ENCODE results near the gene TTLL13. TPM values are rescaled to one million over a fixed set of nuclear protein-coding genes. Genes with fewer than 3 reads are reported as not detected.

The TTLL13 gene
- total and polyA plus RNA-seq, 9 of the 15 experiments (the other 6 are each of a cell fraction or from before 2014, with no cell fraction given), result 0.05 to 0.24 (median 0.11) TPM; not detected in 1

DNA sequence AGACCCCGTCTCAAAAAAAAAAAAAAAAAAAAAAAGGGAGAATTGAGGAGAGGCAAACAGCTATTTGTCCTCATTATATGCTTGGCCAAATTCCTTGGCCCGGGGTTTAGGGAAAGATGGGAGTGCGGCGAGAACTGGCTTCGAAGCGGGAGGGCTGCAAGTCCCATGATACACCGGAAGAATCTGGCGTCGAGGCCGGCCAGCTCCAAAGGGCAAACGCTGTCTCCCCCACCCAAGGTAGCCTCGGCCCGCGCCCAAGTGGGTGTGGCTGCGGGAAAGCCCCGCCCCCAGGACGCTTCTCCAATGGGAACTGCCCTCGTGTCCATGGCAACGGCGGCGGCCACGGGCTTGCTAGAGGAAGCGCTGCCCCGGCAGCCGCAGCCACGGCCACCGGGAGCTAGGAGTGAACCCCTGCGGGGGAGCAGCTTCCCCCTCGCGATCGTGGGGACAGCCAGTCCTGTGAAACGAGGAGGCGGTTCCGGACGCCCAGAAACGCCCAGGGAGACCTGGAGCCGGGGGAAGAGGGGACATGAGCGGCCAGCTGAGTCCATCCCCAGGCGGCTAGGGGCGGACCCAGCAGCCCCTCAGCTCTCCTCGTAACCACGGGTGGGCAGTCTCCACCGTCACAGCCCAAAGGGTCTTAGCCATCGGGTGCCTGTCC, at the start of gene TTLL13 (continued):
- TF ChIP-seq MLX (CRISPR knock-in tag; conservative IDR thresholded peaks at IDR 0.05) (no peak), ZNF232 (CRISPR knock-in tag; IDR thresholded peaks at IDR 0.05) (no peak), CXXC5 (CRISPR knock-in tag; IDR thresholded peaks at IDR 0.05) (peak; percentile 52), SMARCA5 (IDR thresholded peaks at IDR 0.05) (no peak), SIRT6 (IDR thresholded peaks at IDR 0.05; ENCODE audit: low read depth, low read length) (no peak), SMAD4 (CRISPR knock-in tag; conservative IDR thresholded peaks at IDR 0.05) (0 out of 2 replicates have a peak, but pooled peaks have one; percentile 39), ZNF644 (tag; IDR thresholded peaks at IDR 0.05; ENCODE audit: low read depth) (0 out of 2 replicates have a peak, but pooled peaks have one; percentile 32), KLF6 (CRISPR knock-in tag; IDR thresholded peaks at IDR 0.05; ENCODE audit: borderline replicate concordance) (peak; percentile 26; the same call in 1 of the 2 replicates), ZNF263 (CRISPR knock-in tag; IDR thresholded peaks at IDR 0.05; ENCODE audit: borderline replicate concordance) (no peak), CCAR2 (IDR thresholded peaks at IDR 0.05; ENCODE audit: low read depth, low read length) (no peak), CREB5 (CRISPR knock-in tag; IDR thresholded peaks at IDR 0.05) (no peak), ZBTB7A (IDR thresholded peaks at IDR 0.05; ENCODE audit: borderline replicate concordance, control insufficient read depth, low read depth, low read length) (peak; percentile 60; the same call in 1 of the 2 replicates), VEZF1 (CRISPR knock-in tag; IDR thresholded peaks at IDR 0.05) (no peak), KDM2B (CRISPR knock-in tag; IDR thresholded peaks at IDR 0.05) (no peak), CC2D1A (IDR thresholded peaks at IDR 0.05) (no peak), PHF20 (IDR thresholded peaks at IDR 0.05; ENCODE audit: partially characterized antibody) (no peak), BACH1 (tag; IDR thresholded peaks at IDR 0.05) (no peak), ZNF449 (CRISPR knock-in tag; IDR thresholded peaks at IDR 0.05) (0 out of 2 replicates have a peak, but pooled peaks have one; percentile 34), GABPA (tag; conservative IDR thresholded peaks at IDR 0.05; ENCODE audit: low read depth) (no peak; the same call in 1 of the 2 replicates), NFIX (CRISPR knock-in tag; IDR thresholded peaks at IDR 0.05; ENCODE audit: low read depth) (no peak), ZNF253 (CRISPR knock-in tag; conservative IDR thresholded peaks at IDR 0.05) (no peak), JUNB (CRISPR knock-in tag; conservative IDR thresholded peaks at IDR 0.05) (no peak), SNIP1 (IDR thresholded peaks at IDR 0.05; ENCODE audit: low read depth) (no peak), MAFF (IDR thresholded peaks at IDR 0.05; ENCODE audit: low read length) (no peak), STAG1 (CRISPR knock-in tag; IDR thresholded peaks at IDR 0.05; ENCODE audit: borderline replicate concordance) (no peak), TRIM28 (IDR thresholded peaks at IDR 0.05) (no peak)

All from K562 (cell line).